ENCODE data around the gene BTBD7. TPM values are rescaled to one million over a fixed set of nuclear protein-coding genes. Genes with fewer than 3 reads are reported as not detected.
A peak's percentile ranks its signal among the peaks of the same experiment; 100 is the strongest.

The BTBD7 gene
- total RNA-seq, 2 donors from 2014 or later = 24.4 to 25.1 TPM

DNA sequence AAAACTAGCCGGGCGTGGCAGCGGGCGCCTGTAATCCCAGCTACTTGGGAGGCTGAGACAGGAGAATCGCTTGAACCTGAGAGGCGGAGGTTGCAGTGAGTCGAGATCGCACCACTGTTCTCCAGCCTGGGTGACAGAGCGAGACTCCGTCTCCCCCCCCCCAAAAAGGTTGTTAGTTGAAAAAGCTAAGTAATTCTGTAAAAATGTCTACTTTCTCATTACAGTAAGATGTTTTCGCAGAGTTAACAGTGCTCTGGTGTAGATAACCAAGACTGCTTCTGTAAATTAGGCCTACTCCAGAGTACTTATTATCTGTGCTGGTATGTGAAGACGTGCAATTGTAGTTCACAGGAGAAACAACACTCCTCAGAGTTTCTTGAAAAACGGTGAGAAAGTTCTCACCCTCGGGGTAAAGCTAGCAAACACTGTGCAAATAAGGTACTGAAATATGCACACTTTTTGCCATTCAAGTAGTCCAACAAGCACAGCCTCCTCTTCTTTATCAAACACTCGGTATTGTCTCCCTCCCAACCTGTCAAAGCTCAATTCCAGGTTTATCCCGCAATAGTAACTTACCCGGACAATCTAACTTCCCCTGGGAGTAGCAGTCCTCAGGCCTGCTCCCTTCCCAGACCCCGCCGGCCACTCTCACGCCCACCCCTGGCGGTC lies 974 bp downstream of the BTBD7 start:
- DNase-seq (no peak), ATAC-seq (no peak)
- intact Hi-C loops (cut with DNase I) = no loop called here

DNA sequence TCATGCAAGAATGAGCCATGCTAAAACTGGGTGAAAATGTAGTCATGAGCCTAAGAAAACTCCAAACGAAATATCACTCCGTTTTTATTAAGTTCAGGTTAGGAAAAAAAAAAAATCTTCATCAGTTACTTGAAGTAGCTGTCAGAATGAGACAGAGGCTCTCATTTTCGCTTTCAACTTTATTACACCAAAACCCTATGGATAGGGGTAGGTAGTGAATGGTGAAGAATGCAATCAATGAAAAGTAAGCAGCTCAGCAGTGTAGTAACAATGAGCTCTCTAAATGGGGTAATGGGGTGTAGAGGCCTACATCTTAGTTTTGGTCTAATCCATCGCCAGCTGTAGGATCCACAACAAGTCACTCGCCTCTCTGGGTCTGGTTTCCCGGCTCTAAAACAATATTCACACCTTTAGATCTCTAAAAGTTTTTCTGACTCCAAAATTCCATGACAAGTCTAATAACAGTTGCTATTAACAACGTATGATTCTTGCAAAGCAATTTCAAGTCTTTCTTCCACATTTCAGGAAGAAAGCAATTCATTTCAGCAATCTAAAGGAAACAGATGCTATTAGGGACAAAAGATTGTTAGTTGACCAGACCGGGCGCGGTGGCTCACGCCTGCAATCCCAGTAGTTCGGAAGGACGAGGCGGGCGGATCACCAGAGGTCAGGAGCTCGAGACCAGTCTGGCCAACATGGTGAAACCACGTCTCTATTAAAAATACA lies 1.7 kb downstream of the BTBD7 start:
- ATAC-seq (no peak), DNase-seq (peak; percentile 66)
- intact Hi-C loops (cut with DNase I) = no loop called here

DNA sequence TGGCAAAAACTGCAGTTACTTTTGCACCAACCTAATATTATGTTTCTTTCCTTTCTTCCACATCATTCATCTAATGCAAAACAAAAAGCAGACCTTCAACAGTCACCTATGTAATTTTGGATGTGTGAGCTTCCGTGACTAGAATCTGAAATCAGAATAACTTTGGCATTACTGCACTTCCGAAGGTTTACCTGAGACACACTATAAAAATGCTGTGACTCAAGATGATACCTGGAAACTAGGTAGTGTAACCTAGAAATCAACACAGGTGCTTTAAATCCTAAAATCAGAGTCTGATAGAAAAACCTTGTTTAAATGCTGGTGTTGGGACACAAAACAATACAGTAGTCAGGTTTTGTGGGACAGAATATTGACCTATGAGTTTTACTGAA lies 2.2 kb downstream of the BTBD7 start:
- DNase-seq (no peak), ATAC-seq (no peak)
- intact Hi-C loops (cut with DNase I) = no loop called here

DNA sequence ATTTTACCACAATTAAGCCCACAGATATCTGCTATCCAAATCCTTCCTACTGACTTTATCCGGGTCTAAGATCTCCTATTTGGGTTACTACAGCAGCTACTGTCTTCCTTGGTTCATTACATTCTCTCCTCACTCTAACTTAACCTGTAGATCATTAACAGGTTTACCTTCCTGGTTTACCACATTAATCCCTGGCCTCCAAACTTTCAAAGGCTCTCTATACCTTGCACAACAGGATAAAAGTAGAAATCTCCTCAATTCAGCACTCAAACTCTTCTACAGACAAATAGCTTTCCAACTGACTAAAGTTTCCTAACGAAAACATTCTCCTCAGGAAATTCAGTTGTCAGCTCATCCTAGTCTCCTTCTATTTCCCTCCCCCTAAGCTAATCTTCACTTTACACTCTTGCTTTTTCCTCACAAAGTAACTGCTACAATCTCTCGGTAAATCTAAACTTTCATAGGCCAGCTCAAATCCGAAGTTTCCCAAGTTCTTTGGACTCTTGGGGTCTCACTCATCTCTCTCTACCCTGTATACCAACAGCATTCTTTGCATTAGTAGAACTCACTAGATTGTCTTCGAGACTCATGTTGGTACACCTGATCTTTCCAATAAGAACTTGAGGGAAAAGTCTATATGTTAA lies 2.7 kb downstream of the BTBD7 start:
- no peak for ATAC-seq
- no peak for DNase-seq
- intact Hi-C loops (cut with DNase I) = no loop called here

- DNase-seq (no peak), ATAC-seq (no peak)
- intact Hi-C loops (cut with DNase I) = no loop called here
These were observed 4.3 kb downstream of the BTBD7 start for GRCh38 chr14:93328546-93328945.

DNA sequence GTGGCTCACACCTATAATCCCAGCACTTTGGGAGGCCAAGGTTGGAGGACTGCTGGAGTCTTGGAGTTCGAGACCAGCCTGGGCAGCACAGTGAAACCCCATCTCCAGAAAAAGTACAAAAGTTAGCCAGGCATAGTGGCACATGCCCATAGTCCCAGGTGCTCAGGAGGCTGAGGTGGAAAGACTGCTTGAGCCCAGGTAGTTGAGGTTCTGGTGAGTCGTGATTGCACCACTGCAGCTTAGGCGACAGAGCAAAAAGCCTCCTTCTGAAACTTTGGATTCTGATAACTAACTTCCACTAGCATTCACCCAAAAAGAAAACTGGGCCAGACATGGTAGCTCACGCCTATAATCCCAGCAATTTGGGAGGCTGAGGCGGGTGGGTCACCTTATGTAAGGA lies 6.6 kb downstream of the BTBD7 start:
- no peak for DNase-seq
- intact Hi-C loops (cut with DNase I) = no loop called here
- ATAC-seq = no peak

- no peak for DNase-seq
- ATAC-seq = no peak
- intact Hi-C loops (cut with DNase I) = no loop called here
These were observed 9.1 kb downstream of the BTBD7 start for GRCh38 chr14:93323600-93324174.

DNA sequence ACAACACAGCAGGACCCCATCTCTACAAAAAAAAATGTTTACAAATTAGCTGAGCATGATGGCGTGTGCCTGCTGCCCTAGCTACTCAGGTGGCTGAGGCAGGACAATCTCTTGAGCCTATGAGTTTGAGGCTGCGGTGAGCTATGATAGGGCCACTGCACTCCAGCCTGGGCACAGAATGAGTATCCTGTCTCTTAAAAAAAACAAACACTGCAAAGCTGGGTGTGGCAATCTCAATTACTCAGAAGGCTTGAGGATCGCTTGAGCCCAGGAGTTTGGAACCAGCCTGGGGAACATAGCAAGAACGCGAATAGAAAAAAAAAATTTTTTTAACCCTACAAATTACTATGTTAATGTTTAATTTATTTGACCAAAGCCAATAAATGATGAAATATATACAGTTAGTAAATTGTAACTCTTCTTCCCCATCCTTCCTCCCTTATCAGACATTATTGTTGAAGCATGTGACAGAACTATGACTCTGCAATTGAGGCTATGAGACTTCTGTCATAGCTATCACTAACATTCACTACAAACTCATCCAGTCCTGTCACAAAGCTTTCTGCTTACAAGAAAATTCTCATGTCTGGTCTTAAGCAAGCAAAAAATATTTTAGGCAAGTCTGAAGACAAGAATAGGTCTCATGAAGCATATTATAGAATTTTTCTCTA lies 9.8 kb downstream of the BTBD7 start:
- intact Hi-C loops (cut with DNase I) = no loop called here
- DNase-seq (no peak), ATAC-seq (no peak)

DNA sequence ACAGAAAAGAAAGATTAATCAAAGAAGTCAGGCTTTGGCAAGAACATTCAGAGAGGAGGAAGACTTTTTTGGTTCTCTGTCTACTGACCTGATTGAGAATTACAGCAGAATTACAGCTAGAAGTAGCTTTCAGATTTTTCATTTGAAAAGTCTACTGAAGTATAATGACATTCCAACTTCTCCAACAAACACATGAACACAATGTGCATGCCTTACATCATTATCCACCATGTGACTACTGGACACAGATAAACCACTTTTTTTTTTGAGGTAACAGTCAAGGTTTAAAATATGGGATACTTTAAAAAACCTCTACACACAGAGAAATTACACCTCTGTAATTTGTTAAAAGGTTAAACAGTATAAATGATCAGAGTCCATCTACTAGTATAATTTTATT lies 12.3 kb downstream of the BTBD7 start:
- intact Hi-C loops (cut with DNase I) = no loop called here
- DNase-seq = no peak
- no peak for ATAC-seq

DNA sequence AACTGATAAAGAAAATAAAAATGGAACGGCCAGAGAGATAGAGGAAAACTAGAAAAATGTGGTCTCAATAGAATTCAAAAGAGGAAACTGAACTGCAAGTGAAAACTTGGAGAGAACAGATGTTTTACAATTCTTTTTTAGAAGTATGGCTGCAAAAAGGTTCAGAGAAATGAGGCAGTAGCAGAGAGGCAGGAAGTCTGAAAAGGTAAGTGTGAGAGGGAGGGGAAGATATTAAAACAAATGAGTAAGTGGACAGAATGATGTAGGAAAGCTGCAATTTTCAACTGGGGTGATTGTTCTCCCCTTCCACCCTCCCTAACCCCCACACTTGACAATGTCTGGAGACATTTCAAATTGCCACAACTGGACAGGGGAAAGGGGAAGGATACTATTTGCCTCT lies 12.9 kb downstream of the BTBD7 start:
- intact Hi-C loops (cut with DNase I) = no loop called here
- ATAC-seq = no peak
- DNase-seq = no peak

DNA sequence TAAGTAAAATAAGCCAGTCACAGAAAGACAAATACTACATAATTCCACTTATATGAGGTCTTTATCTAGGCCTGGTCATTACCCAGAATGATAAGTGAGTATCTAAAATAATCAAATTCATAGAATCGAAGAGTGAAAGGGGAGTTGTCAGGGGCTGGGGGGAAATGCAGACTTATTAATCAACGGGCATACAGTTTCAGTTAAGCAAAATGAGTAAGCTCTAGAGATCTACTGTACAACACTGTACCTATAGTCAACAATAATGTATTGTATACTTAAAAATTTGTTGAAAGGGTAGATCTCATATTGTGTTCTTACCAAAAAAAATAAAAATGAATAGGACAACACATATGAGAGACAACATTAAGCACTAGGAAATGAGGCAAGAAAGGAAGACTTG lies 13.3 kb downstream of the BTBD7 start:
- DNase-seq = no peak
- intact Hi-C loops (cut with DNase I) = no loop called here
- ATAC-seq = no peak

GRCh38 chr14:93318927-93319326 lies 13.9 kb downstream of the BTBD7 start:
- intact Hi-C loops (cut with DNase I) = no loop called here
- no peak for ATAC-seq
- no peak for DNase-seq

- intact Hi-C loops (cut with DNase I) = no loop called here
- DNase-seq = no peak
- peak in 1 of 2 donors; percentile 44 for ATAC-seq
These were observed 14.7 kb downstream of the BTBD7 start for GRCh38 chr14:93317875-93318807.

- ATAC-seq = no peak
- intact Hi-C loops (cut with DNase I) = no loop called here
- no peak for DNase-seq
These were observed 15.5 kb downstream of the BTBD7 start for GRCh38 chr14:93317210-93317874.

DNA sequence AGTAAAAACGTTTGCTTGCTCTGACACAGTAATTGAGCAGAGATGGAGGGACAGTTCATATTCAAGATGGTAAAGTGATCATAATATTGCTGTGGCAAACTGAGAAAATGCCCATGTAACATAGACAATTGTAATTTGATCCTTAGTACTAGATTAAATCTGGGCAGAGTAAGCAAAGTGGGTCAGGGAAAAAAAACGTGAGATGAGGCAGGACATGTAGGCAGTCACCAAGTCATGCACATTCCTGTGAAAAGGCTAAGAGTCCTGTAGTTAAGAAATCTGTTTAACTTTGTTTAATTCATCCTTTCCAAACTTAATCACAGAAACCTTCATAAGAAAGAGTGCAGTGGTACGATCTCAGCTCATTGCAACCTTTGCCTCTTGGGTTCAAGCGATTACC lies 16.1 kb downstream of the BTBD7 start:
- ATAC-seq = no peak
- intact Hi-C loops (cut with DNase I) = no loop called here

DNA sequence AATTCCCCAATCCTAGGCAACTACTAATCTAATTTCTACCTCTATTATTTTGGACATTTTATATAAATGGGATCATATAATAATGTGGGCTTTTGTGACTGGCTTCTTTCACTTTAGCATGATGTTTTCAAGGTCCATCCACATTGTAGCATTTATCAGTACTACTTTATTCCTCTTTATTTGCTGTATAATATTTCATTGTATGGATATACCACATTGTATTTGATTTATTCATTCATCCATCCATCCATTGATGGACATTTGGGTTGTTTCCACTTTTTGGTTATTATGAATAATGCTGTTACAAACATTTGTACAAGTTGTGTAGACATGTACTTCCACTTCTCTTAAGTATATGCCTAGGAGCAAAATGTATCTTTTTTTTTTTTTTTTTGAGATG lies 17.3 kb downstream of the BTBD7 start:
- DNase-seq = no peak
- no peak for ATAC-seq
- intact Hi-C loops (cut with DNase I) = no loop called here

More for the DNA sequence above, 16.1 kb downstream of the BTBD7 start:
- no peak for DNase-seq

DNA sequence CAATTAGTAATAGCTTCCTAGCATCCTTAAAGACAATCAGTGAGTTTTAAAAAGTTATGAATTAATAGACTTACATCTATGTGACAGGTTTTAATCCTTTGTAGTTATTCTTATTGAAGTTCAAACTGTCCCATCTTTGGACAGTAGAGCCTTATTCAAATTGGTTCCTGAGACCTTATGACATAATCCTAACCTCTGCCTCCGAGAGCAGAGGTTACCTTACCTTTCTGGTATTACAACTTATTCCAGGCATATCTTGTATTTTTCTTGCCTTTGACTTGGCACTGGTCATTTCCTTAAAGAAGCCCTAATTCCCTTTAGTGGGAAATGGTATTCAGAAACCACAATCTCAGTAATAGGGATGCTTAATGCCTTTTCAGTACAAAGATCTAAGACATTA lies 21.8 kb downstream of the BTBD7 start:
- intact Hi-C loops (cut with DNase I) = no loop called here
- DNase-seq = no peak

GRCh38 chr14:93309427-93309966 lies 23.3 kb downstream of the BTBD7 start:
- ATAC-seq (no peak), DNase-seq (no peak)
- intact Hi-C loops (cut with DNase I) = no loop called here

More for the DNA sequence above, 21.8 kb downstream of the BTBD7 start:
- ATAC-seq = no peak

Measured in left cardiac atrium (tissue), 4 donors.